ENCODE results near the gene HIVEP3.

Gene HIVEP3

GRCh38 chr1:41783189-41783639 is 135.5 kb downstream of the HIVEP3 start:
- no peak for TF ChIP-seq CTCF (IDR thresholded peaks at IDR 0.05; ENCODE audit: insufficient read depth, low read depth, low read length, missing control alignments)
- no peak overlapping the region for H3K4me3 ChIP-seq (ENCODE audit: low read depth, low read length)
- DNase-seq (ENCODE audit: low read depth) = no peak

GRCh38 chr1:41780916-41781315 is 137.8 kb downstream of the HIVEP3 start:
- H3K4me3 ChIP-seq (ENCODE audit: low read depth, low read length) = no peak overlapping the region
- DNase-seq (ENCODE audit: low read depth) = no peak
- no peak for TF ChIP-seq CTCF (IDR thresholded peaks at IDR 0.05; ENCODE audit: insufficient read depth, low read depth, low read length, missing control alignments)

- no peak overlapping the region for H3K4me3 ChIP-seq (ENCODE audit: low read depth, low read length)
- DNase-seq (ENCODE audit: low read depth) = no peak
- no peak for TF ChIP-seq CTCF (IDR thresholded peaks at IDR 0.05; ENCODE audit: insufficient read depth, low read depth, low read length, missing control alignments)
Observed at GRCh38 chr1:41780322-41780721, 138.4 kb downstream of the HIVEP3 start.

- no peak for DNase-seq (ENCODE audit: low read depth)
- TF ChIP-seq CTCF (IDR thresholded peaks at IDR 0.05; ENCODE audit: insufficient read depth, low read depth, low read length, missing control alignments) = no peak
- H3K4me3 ChIP-seq (ENCODE audit: low read depth, low read length) = no peak overlapping the region
Observed at GRCh38 chr1:41779360-41779759, 139.4 kb downstream of the HIVEP3 start.

- TF ChIP-seq CTCF (IDR thresholded peaks at IDR 0.05; ENCODE audit: insufficient read depth, low read depth, low read length, missing control alignments) = no peak
- H3K4me3 ChIP-seq (ENCODE audit: low read depth, low read length) = no peak overlapping the region
- no peak for DNase-seq (ENCODE audit: low read depth)
Observed at GRCh38 chr1:41777695-41778094, 141.0 kb downstream of the HIVEP3 start.

- H3K4me3 ChIP-seq (ENCODE audit: low read depth, low read length) = no peak overlapping the region
- TF ChIP-seq CTCF (IDR thresholded peaks at IDR 0.05; ENCODE audit: insufficient read depth, low read depth, low read length, missing control alignments) = no peak
- DNase-seq (ENCODE audit: low read depth) = no peak
Observed at GRCh38 chr1:41776891-41777441, 141.8 kb downstream of the HIVEP3 start.

- no peak for TF ChIP-seq CTCF (IDR thresholded peaks at IDR 0.05; ENCODE audit: insufficient read depth, low read depth, low read length, missing control alignments)
- DNase-seq (ENCODE audit: low read depth) = no peak
- no peak overlapping the region for H3K4me3 ChIP-seq (ENCODE audit: low read depth, low read length)
Observed at GRCh38 chr1:41775956-41776585, 142.7 kb downstream of the HIVEP3 start.

All from GM12865 (cell line).